Gastrocnemius medialis (tissue), 4 donors: ENCODE results near the gene WDR86.

Experiments used
- POLR2A ChIP-seq, 2 donors: fragments of 450-650 bp; IDR thresholded peaks; one replicate each; pipeline ENCODE4 v1.6.1; 2017; ENCODE audit warnings: antibody characterized with exemption in 2 of 2, mild to moderate bottlenecking in 2 of 2, moderate library complexity in 2 of 2
- TF ChIP-seq, protein P1 (sequence below), 5 experiments: fragments of 450-650 bp in 3 of 5; fragments of 200-600 bp in 2 of 5; sonication (generic) in 2 of 5; IDR thresholded peaks in 4 of 5; conservative IDR thresholded peaks in 1 of 5; 1 replicate in 4 of 5; 2 replicates in 1 of 5; pipeline ENCODE4 v1.5.1; 2016 to 2019; ENCODE audit warnings: antibody characterized with exemption in 5 of 5, mild to moderate bottlenecking in 3 of 5, moderate library complexity in 3 of 5

DNA sequence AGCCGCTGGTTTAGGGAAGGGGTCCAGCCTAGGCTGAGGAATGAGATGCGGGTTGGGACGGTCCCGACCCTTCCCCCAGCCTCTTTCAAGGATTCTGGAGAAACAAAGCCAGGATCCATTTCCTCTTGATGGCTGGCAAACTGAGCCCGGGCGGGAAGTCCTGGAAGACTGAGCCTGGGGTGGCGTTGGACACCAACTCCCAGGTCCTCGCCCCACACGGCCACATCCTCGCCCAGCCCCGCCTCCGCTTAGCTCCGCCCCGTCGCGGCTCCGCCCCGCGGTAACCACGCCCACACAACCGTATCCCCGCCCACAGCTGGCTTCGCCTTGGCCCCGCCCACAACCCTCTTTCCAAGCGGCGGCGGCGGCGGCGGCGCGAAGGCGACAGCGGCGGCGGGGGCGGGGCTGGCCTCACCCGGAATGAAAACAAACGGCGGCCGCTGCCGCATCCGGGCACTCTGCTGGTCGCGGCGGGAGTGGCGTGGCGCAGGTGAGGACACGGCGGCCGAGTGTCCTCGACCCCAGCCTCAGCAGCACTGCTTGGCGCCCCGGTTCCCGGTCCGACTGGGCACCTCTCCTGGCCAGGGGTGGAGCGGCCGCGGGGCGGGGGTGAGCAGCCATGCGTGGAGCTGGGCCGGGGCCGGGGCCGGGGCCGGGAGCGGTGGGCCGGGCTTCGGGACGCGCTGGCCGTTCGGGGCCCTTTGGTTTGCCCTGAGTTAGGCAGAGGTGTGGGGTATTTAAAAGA is 68.3 kb downstream of the WDR86 start, which contains the start of gene NUB1:
- TF ChIP-seq, protein P1, sequence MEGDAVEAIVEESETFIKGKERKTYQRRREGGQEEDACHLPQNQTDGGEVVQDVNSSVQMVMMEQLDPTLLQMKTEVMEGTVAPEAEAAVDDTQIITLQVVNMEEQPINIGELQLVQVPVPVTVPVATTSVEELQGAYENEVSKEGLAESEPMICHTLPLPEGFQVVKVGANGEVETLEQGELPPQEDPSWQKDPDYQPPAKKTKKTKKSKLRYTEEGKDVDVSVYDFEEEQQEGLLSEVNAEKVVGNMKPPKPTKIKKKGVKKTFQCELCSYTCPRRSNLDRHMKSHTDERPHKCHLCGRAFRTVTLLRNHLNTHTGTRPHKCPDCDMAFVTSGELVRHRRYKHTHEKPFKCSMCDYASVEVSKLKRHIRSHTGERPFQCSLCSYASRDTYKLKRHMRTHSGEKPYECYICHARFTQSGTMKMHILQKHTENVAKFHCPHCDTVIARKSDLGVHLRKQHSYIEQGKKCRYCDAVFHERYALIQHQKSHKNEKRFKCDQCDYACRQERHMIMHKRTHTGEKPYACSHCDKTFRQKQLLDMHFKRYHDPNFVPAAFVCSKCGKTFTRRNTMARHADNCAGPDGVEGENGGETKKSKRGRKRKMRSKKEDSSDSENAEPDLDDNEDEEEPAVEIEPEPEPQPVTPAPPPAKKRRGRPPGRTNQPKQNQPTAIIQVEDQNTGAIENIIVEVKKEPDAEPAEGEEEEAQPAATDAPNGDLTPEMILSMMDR (IDR thresholded peaks at IDR 0.05 in 4 of 5, conservative IDR thresholded peaks at IDR 0.05 in 1 of 5) = no peak
- TF ChIP-seq POLR2A (IDR thresholded peaks at IDR 0.05) = peak; percentile 88 to 93
